Retinal pigment epithelial cell (primary cell): ENCODE data around the gene A4GALT.
A peak's percentile ranks its signal among the peaks of the same experiment; 100 is the strongest.

Source experiments
- DNase-seq: peaks from one replicate; pipeline ENCODE4 v3.0.0-alpha.2; 2010; ENCODE audit warnings: low read depth
- H3K4me3 ChIP-seq: 2 replicates; pipeline ENCODE4 v1.5.1; 2011; ENCODE audit warnings: mild to moderate bottlenecking, low read length, control low read depth, moderate library complexity
- CTCF ChIP-seq: conservative IDR thresholded peaks from 2 replicates; pipeline ENCODE4 v1.5.1; 2011; ENCODE audit warnings: low read depth, low read length, control low read depth, inconsistent platforms

Gene A4GALT

GRCh38 chr22:42732081-42732480 is 11.4 kb upstream of the A4GALT start:
- no peak for DNase-seq
- TF ChIP-seq CTCF: no peak
- no peak overlapping the region for H3K4me3 ChIP-seq

- TF ChIP-seq CTCF: no peak
- no peak overlapping the region for H3K4me3 ChIP-seq
- no peak for DNase-seq
These were observed 6.1 kb upstream of the A4GALT start for GRCh38 chr22:42726811-42727210.

- TF ChIP-seq CTCF: no peak
- H3K4me3 ChIP-seq: no peak overlapping the region
- no peak for DNase-seq
These were observed 5.1 kb upstream of the A4GALT start for GRCh38 chr22:42725606-42726355.

- TF ChIP-seq CTCF: no peak
- no peak overlapping the region for H3K4me3 ChIP-seq
- no peak for DNase-seq
These were observed 3.4 kb upstream of the A4GALT start for GRCh38 chr22:42724062-42724461.

- peak overlapping the region; percentile 52 for H3K4me3 ChIP-seq
- DNase-seq: no peak
- no peak for TF ChIP-seq CTCF
These were observed 370 bp upstream of the A4GALT start for GRCh38 chr22:42721045-42721434.

- DNase-seq: no peak
- TF ChIP-seq CTCF: no peak
- H3K4me3 ChIP-seq: peak overlapping the region; percentile 43
These were observed 911 bp downstream of the A4GALT start for GRCh38 chr22:42719656-42720262.

GRCh38 chr22:42719133-42719532 is 1.5 kb downstream of the A4GALT start:
- no peak overlapping the region for H3K4me3 ChIP-seq
- DNase-seq: no peak
- no peak for TF ChIP-seq CTCF
